Measurements from ENCODE around the gene CDC123. TPM values are rescaled to one million over a fixed set of nuclear protein-coding genes. Genes with fewer than 3 reads are reported as not detected.

Gene CDC123
- total and polyA plus RNA-seq, 12 donors, result 41.1 to 119 (median 55.7) TPM

DNA sequence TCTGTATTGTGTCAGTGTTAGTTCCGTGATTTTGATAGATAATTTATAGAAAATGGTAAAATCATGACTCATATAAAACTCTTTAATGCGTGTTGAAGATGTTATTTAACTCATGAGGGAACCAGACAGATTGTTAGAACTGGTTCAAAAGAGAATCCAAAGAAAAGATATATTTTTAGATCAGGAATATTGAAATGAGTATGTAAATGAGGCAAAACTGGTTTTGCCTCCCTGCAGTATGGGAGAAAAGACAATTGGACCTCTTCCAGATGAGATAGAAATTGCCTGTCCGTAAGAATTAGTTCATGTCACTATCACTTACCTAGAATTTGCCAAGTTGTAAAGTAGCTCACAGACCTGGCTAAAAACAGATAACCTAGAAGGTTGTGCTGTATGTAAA lies 17.6 kb downstream of the CDC123 start:
- intact Hi-C loops (cut with DNase I), result no loop called here
- H3K36me3 ChIP-seq (replicated peaks in 1 of 2), result peaks cover 0 to 45% of the 10 kb centered on the region in 2 donors
- 59 to 70% (median 67%) methylated on average over 3 of the region's 3 CpGs for WGBS, 4 donors

DNA sequence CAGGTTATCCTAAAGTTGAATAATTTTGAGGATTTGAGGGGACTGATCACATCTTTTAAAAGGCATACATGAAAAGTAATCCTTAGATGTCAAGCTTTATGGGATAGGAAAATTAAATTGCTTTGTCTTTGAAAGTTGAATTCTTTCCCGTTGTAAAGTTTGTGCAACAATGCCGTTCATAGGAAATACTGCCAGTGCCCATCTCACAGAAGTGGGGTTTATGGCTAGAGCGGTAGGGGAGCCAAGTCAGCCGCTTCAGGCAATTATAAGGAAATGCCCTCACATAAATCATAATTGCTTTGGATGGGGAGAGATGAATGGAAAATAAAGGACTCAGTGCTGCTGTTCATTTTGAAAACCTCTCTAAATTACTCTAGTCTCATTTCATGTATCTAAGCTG lies 18.1 kb downstream of the CDC123 start:
- Histone ChIP-seq H3K27me3 (no peaks in the 10 kb centered on the region), H3K36me3 (replicated peaks in 1 of 2) (peaks cover 0 to 50% of the 10 kb centered on the region in 2 donors), H3K4me1 (replicated peaks in 1 of 2) (peaks cover 0 to 9% of the 10 kb centered on the region in 2 donors), H3K4me3 (no peak overlapping the region), H3K27ac (no peak overlapping the region), H3K9me3 (replicated peaks in 1 of 3) (no peaks in the 10 kb centered on the region)
- TF ChIP-seq POLR2A (IDR thresholded peaks at IDR 0.05), result no peak
- TF ChIP-seq, protein P1, sequence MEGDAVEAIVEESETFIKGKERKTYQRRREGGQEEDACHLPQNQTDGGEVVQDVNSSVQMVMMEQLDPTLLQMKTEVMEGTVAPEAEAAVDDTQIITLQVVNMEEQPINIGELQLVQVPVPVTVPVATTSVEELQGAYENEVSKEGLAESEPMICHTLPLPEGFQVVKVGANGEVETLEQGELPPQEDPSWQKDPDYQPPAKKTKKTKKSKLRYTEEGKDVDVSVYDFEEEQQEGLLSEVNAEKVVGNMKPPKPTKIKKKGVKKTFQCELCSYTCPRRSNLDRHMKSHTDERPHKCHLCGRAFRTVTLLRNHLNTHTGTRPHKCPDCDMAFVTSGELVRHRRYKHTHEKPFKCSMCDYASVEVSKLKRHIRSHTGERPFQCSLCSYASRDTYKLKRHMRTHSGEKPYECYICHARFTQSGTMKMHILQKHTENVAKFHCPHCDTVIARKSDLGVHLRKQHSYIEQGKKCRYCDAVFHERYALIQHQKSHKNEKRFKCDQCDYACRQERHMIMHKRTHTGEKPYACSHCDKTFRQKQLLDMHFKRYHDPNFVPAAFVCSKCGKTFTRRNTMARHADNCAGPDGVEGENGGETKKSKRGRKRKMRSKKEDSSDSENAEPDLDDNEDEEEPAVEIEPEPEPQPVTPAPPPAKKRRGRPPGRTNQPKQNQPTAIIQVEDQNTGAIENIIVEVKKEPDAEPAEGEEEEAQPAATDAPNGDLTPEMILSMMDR (IDR thresholded peaks at IDR 0.05), result no peak
- intact Hi-C loops (cut with DNase I), result no loop called here
- DNase-seq, result no peak
- WGBS, 4 donors, result 71 to 82% (median 78%) methylated on average over 4 of the region's 4 CpGs

More for the DNA sequence above, 17.6 kb downstream of the CDC123 start:
- Histone ChIP-seq H3K27me3 (no peaks in the 10 kb centered on the region), H3K4me3 (no peak overlapping the region), H3K9me3 (replicated peaks in 1 of 3) (no peaks in the 10 kb centered on the region), H3K27ac (no peak overlapping the region), H3K4me1 (replicated peaks in 1 of 2) (peaks cover 0 to 9% of the 10 kb centered on the region in 2 donors)
- no peak for TF ChIP-seq POLR2A (IDR thresholded peaks at IDR 0.05)
- TF ChIP-seq, protein P1 (IDR thresholded peaks at IDR 0.05), result no peak
- DNase-seq, result no peak

DNA sequence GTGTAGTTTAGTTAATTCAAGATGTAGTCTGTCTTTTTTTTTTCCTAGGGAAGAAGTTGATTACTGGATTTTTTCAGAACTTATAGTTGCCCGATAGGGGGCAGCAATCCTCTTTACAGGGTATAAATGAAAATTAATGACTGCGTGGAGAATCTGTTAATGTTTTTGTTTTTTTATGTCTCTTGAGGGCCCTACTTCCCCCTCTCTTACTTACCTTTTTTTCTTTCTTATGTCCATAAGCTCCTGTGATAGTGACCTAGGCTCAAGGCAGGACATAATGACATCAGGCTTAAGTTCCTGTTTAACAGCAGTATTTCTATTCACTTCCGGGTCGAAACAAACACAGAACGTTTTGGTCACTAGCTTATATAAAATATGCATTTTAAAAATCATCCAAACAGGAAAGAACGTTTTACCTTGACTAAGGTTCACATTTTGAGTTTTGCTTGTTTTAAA lies 18.8 kb downstream of the CDC123 start:
- peak in 4 of 7 donors; percentile 25 to 48 (median 32) for DNase-seq
- WGBS, 4 donors, result 36 to 42% (median 38%) methylated on average over 6 of the region's 6 CpGs
- Histone ChIP-seq H3K27ac (no peak overlapping the region), H3K27me3 (no peaks in the 10 kb centered on the region), H3K36me3 (replicated peaks in 1 of 2) (peaks cover 0 to 50% of the 10 kb centered on the region in 2 donors), H3K4me1 (replicated peaks in 1 of 2) (peaks cover 0 to 9% of the 10 kb centered on the region in 2 donors), H3K4me3 (no peak overlapping the region), H3K9me3 (replicated peaks in 1 of 3) (no peaks in the 10 kb centered on the region)
- intact Hi-C loops (cut with DNase I), result no loop called here
- TF ChIP-seq, protein P1 (IDR thresholded peaks at IDR 0.05), result peak; percentile 40 to 74 (median 53)
- no peak for TF ChIP-seq POLR2A (IDR thresholded peaks at IDR 0.05)

DNA sequence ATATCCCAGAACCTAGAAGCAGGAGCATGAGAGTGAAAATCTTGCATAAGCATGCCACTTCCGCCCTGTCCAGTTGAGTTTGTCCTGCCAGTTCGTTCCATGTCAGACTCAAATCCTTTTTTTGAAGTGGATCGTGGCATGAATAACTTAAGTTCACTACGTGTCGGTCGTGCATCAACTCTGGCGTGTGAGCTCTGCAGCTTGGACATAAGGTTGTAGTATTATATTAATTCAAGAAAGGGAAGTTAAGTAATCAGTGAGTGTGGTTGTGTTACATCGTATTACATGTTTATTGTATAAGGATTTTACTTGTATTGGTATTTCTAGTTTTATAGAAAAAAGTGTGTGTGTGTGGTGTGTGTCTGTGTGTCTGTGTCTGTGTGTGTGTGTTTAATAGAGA lies 23.0 kb downstream of the CDC123 start:
- 80 to 94% (median 90%) methylated on average over 8 of the region's 8 CpGs for WGBS, 4 donors
- intact Hi-C loops (cut with DNase I), result no loop called here
- Histone ChIP-seq H3K9me3 (replicated peaks in 1 of 3) (no peaks in the 10 kb centered on the region), H3K4me3 (no peak overlapping the region), H3K27me3 (no peaks in the 10 kb centered on the region), H3K4me1 (replicated peaks in 1 of 2) (peaks cover 0 to 9% of the 10 kb centered on the region in 2 donors), H3K36me3 (replicated peaks in 1 of 2) (peaks cover 0 to 38% of the 10 kb centered on the region in 2 donors), H3K27ac (no peak overlapping the region)
- TF ChIP-seq POLR2A (IDR thresholded peaks at IDR 0.05), result no peak
- TF ChIP-seq, protein P1 (IDR thresholded peaks at IDR 0.05), result no peak
- no peak for DNase-seq

Measured in adrenal gland (tissue), 12 donors.